B cell (primary cell): ENCODE data around the gene CDC42. TPM values are rescaled to one million over a fixed set of nuclear protein-coding genes. Genes with fewer than 3 reads are reported as not detected.
A peak's percentile ranks its signal among the peaks of the same experiment; 100 is the strongest.
"Not testable (repeated sequence)": the region's sequence is repeated elsewhere in the genome, so short reads cannot be mapped to it uniquely, and the experiment has no call there.

Experiments used
- ATAC-seq: fragments of 200-7000 bp; cut with Tn5 transposase; one replicate; pipeline ENCODE4 v1.10.0; 2021; ENCODE audit warnings: low read depth, mild to moderate bottlenecking, moderate number of reproducible peaks, moderate library complexity
- CTCF ChIA-PET: fragments of 350-600 bp; sonication (Branson Sonifier 250); formaldehyde crosslinking; loops from one replicate; lab custom pipeline; 2021; ENCODE audit warnings: antibody characterized with exemption, inconsistent platforms; lab: Charles Lee
- POLR2A ChIA-PET: fragments of 350-600 bp; sonication (Branson Sonifier 250); formaldehyde crosslinking; loops from one replicate; lab custom pipeline; 2021; ENCODE audit warnings: antibody characterized with exemption; lab: Charles Lee
- DNase-seq: peaks from one replicate; pipeline ENCODE4 v3.0.0; 2013
- H2AFZ ChIP-seq: 2 replicates; pipeline ENCODE4 v1.6.1; 2012; ENCODE audit warnings: mild to moderate bottlenecking, low read depth, low read length; ENCODE audit not compliant: insufficient read depth, poor library complexity, severe bottlenecking
- H3K27ac ChIP-seq, 2 donors: 1 replicate in 1 of 2; 2 replicates in 1 of 2; pipeline ENCODE4 v1.5.1; 2012 to 2013; ENCODE audit warnings: low read length in 2 of 2, mild to moderate bottlenecking in 2 of 2, moderate library complexity in 1 of 2
- H3K27me3 ChIP-seq, 4 experiments: fragments of 200-600 bp in 1 of 4; sonication (generic) in 1 of 4; replicated peaks in 1 of 4; 1 replicate in 2 of 4; 2 replicates in 2 of 4; pipeline versions ENCODE4 v1.6.1 to v1.7.0; 2013 to 2016; ENCODE audit warnings: low read length in 3 of 4, mild to moderate bottlenecking in 2 of 4, mixed read lengths in 1 of 4, moderate library complexity in 1 of 4; ENCODE audit not compliant: insufficient read depth in 4 of 4, control insufficient read depth in 3 of 4; ENCODE audit errors: control extremely low read depth in 1 of 4
- H3K36me3 ChIP-seq, 2 experiments: replicated peaks in 1 of 2; 1 replicate in 1 of 2; 2 replicates in 1 of 2; pipeline versions ENCODE4 v1.6.1 to v1.7.1; 2013; ENCODE audit warnings: low read length in 1 of 2; ENCODE audit not compliant: insufficient read depth in 2 of 2, control insufficient read depth in 1 of 2; ENCODE audit errors: control extremely low read depth in 1 of 2, extremely low read depth in 1 of 2
- H3K4me1 ChIP-seq, 2 donors: fragments of 200-600 bp in 1 of 2; sonication (generic) in 1 of 2; 1 replicate in 1 of 2; 2 replicates in 1 of 2; pipeline versions ENCODE4 v1.5.1 to v1.6.1; 2013 to 2017; ENCODE audit warnings: low read length in 2 of 2; ENCODE audit not compliant: control insufficient read depth in 2 of 2, insufficient read depth in 2 of 2
- H3K4me2 ChIP-seq: replicated peaks from 2 replicates; pipeline ENCODE3; 2012; ENCODE audit warnings: mild to moderate bottlenecking, low read depth, low read length; ENCODE audit not compliant: poor library complexity, severe bottlenecking
- H3K4me3 ChIP-seq, 5 experiments: fragments of 200-600 bp in 1 of 5; sonication (generic) in 1 of 5; 1 replicate in 3 of 5; 2 replicates in 2 of 5; pipeline versions ENCODE4 v1.5.1 to v1.7.0; 2011 to 2016; ENCODE audit warnings: low read length in 4 of 5, mild to moderate bottlenecking in 4 of 5, low read depth in 2 of 5, control low read depth in 1 of 5, moderate library complexity in 1 of 5; ENCODE audit not compliant: insufficient read depth in 1 of 5; ENCODE audit errors: control extremely low read depth in 1 of 5, extremely low read depth in 1 of 5
- H3K79me2 ChIP-seq: fragments of 200-600 bp; sonication (generic); one replicate; pipeline ENCODE4 v1.6.0; 2016; ENCODE audit warnings: low read length; ENCODE audit not compliant: control insufficient read depth, insufficient read depth
- H3K9ac ChIP-seq: fragments of 200-600 bp; sonication (generic); 2 replicates; pipeline ENCODE4 v1.6.1; 2017; ENCODE audit warnings: mild to moderate bottlenecking, low read length, moderate library complexity
- H3K9me3 ChIP-seq, 3 donors: one replicate each; pipeline versions ENCODE4 v1.6.1 to v1.7.1; 2013; ENCODE audit warnings: low read length in 2 of 3; ENCODE audit not compliant: control insufficient read depth in 2 of 3, insufficient read depth in 1 of 3; ENCODE audit errors: control extremely low read depth in 1 of 3
- H4K20me1 ChIP-seq: 2 replicates; pipeline ENCODE4 v1.6.0; 2012; ENCODE audit warnings: mild to moderate bottlenecking, low read length; ENCODE audit not compliant: insufficient read depth, control insufficient read depth, poor library complexity, severe bottlenecking
- H3K27ac Mint-ChIP-seq: one replicate; pipeline ENCODE4 v1.8.0; 2021; ENCODE audit warnings: mixed read lengths
- H3K27me3 Mint-ChIP-seq: one replicate; pipeline ENCODE4 v1.8.0; 2021; ENCODE audit warnings: mixed read lengths
- H3K4me1 Mint-ChIP-seq: one replicate; pipeline ENCODE4 v1.8.0; 2021; ENCODE audit warnings: mixed read lengths
- H3K4me3 Mint-ChIP-seq: one replicate; pipeline ENCODE4 v1.8.0; 2021; ENCODE audit warnings: mixed read lengths
- H3K9me3 Mint-ChIP-seq: one replicate; pipeline ENCODE4 v1.8.0; 2022; ENCODE audit warnings: mixed read lengths; ENCODE audit not compliant: insufficient read depth
- WGBS: methylation state at CpG from one replicate; pipeline ENCODE4 v1.1.5; 2013; ENCODE audit warnings: missing lambda C conversion rate; ENCODE audit not compliant: insufficient coverage; 5-methylcytosine and 5-hydroxymethylcytosine counted together
- intact Hi-C: fragments of 100-400 bp; cut with micrococcal nuclease; formaldehyde crosslinking; loops from one replicate; pipeline ENCODE4 v1.10.0; 2022
- polyA plus RNA-seq: library from polyadenylated mRNA; depleted of rRNA; stranded (reverse); fragments of >200 nt; gene quantifications from 2 replicates; pipeline ENCODE4 v1.2.3, GENCODE V29; 2012
- total RNA-seq, 2 donors: library from RNA; stranded (reverse); fragments of 120-200 nt in 1 of 2; gene quantifications; 1 replicate in 1 of 2; 2 replicates in 1 of 2; pipeline versions ENCODE4 v1.2.3 to v1.2.4, GENCODE V29; 2013 to 2022

Gene CDC42
- total and polyA plus RNA-seq, 2 donors (not counting 1 experiment from before 2014, with no cell fraction given) = 111 to 202 TPM

DNA sequence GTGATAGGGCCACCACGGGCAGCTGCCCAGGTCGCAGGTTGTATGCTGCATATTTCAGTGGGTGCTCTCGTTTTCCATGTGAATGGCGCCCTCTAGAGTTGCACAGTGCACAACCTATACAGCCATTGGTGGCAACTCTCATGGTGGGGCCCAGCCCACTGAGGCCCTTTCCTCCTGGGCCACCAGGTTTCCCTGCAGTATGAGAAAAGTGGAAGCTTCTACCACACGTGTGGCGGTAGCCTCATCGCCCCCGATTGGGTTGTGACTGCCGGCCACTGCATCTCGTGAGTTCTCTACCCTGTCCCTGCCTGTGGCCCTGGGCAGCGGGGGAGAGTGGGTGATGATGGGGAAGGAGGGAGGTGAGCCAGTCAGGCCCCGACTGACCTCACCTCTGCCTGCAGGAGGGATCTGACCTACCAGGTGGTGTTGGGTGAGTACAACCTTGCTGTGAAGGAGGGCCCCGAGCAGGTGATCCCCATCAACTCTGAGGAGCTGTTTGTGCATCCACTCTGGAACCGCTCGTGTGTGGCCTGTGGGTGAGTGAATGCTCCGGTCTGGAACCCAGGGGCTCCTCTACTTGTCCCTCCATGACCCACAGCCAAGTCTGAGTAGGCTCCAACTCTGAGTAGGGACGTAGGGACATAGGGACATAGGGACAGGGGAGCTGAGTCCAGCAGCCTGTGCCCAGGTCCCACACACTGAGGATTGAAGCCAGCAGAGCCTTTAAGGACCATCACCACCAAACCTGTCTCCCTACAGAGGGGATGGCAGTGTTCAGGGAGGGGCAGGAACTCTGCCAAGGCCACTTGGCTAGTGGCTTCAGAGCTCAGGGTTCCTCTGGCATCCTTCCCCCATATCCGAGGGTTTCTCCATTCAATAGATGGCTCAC lies 47.0 kb upstream of the CDC42 start:
- H3K4me2 ChIP-seq, H3K27me3 Mint-ChIP-seq, H3K79me2 ChIP-seq, H4K20me1 ChIP-seq, POLR2A ChIA-PET, H3K36me3 ChIP-seq, H3K9me3 ChIP-seq, H3K4me3 ChIP-seq, H3K27ac ChIP-seq, H3K4me1 Mint-ChIP-seq, H3K9me3 Mint-ChIP-seq, CTCF ChIA-PET, H2AFZ ChIP-seq, intact Hi-C loops, H3K4me3 Mint-ChIP-seq, H3K4me1 ChIP-seq, H3K9ac ChIP-seq, H3K27ac Mint-ChIP-seq, H3K27me3 ChIP-seq: not testable (repeated sequence)
- peak; percentile 17 for ATAC-seq
- 79% methylated on average over 10 of the region's 18 CpGs for WGBS
- DNase-seq = peak; percentile 10

DNA sequence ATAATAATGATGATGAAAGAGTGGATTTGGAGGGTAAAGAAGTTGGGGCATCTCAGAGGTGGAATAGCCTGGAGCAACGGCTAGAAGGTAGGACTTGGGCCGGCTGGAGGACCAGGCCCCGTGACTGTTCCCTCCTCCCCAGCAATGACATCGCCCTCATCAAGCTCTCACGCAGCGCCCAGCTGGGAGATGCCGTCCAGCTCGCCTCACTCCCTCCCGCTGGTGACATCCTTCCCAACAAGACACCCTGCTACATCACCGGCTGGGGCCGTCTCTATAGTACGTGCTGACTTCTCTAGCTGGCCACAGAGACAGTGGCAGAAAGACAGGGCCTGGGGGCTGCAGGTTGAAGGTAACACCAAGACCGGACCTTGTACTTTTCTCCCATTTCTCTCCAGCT lies 45.8 kb upstream of the CDC42 start:
- H3K79me2 ChIP-seq, ATAC-seq, H3K4me1 Mint-ChIP-seq, H3K9me3 Mint-ChIP-seq, H3K4me3 Mint-ChIP-seq, H3K4me1 ChIP-seq, H3K27me3 ChIP-seq, H3K4me2 ChIP-seq, intact Hi-C loops, POLR2A ChIA-PET, H3K9ac ChIP-seq, DNase-seq, H4K20me1 ChIP-seq, H3K4me3 ChIP-seq, H2AFZ ChIP-seq, H3K36me3 ChIP-seq, H3K27ac Mint-ChIP-seq, H3K9me3 ChIP-seq, H3K27ac ChIP-seq, H3K27me3 Mint-ChIP-seq, CTCF ChIA-PET: not testable (repeated sequence)
- 100% methylated on average over 3 of the region's 13 CpGs for WGBS

DNA sequence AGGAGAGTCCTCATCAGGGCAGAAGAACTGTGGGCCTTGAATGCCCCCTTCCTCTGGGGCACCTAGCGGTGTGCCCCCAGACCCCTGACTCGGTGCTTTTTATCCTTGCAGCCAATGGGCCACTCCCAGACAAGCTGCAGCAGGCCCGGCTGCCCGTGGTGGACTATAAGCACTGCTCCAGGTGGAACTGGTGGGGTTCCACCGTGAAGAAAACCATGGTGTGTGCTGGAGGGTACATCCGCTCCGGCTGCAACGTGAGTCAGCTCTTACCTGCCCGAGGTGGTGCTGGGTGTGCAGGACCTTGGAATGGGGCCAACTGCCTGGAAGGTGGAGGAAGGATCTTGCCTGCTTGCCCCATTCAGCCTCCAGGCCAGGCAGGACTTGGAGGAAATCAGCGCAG lies 45.2 kb upstream of the CDC42 start:
- H3K27ac ChIP-seq, H3K9me3 ChIP-seq, H4K20me1 ChIP-seq, H2AFZ ChIP-seq, intact Hi-C loops, H3K4me3 Mint-ChIP-seq, H3K4me1 ChIP-seq, ATAC-seq, H3K27ac Mint-ChIP-seq, H3K4me2 ChIP-seq, H3K27me3 Mint-ChIP-seq, H3K36me3 ChIP-seq, POLR2A ChIA-PET, H3K79me2 ChIP-seq, H3K27me3 ChIP-seq, H3K9me3 Mint-ChIP-seq, H3K9ac ChIP-seq, H3K4me3 ChIP-seq, H3K4me1 Mint-ChIP-seq: not testable (repeated sequence)
- 95% methylated on average over 4 of the region's 10 CpGs for WGBS
- peak; percentile 1 for DNase-seq
- CTCF ChIA-PET = interaction anchor here (0.6 kb wide), 1 partner anchor 737 kb away, joined by 3 read pairs; no protein-coding TSS in a partner anchor

DNA sequence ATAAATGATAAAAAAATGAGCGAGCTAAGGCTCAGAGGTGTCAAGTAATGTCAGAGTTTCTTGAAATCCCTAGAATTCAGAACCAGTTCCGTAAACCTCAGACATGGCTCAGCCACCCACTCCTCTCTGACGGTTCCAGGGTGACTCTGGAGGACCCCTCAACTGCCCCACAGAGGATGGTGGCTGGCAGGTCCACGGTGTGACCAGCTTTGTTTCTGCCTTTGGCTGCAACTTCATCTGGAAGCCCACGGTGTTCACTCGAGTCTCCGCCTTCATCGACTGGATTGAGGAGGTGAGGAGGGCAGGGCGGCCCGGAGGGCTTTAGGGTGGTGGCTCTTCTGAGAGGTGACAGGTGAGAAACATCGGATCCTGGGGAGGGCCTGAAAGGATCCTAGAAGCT lies 42.9 kb upstream of the CDC42 start:
- H3K9ac ChIP-seq, H3K4me1 ChIP-seq, H3K4me3 Mint-ChIP-seq, H3K4me2 ChIP-seq, H3K9me3 Mint-ChIP-seq, H2AFZ ChIP-seq, ATAC-seq, CTCF ChIA-PET, H3K27ac Mint-ChIP-seq, H3K27me3 Mint-ChIP-seq, H3K4me1 Mint-ChIP-seq, H3K36me3 ChIP-seq, DNase-seq, POLR2A ChIA-PET, H3K4me3 ChIP-seq, H3K27ac ChIP-seq, H3K27me3 ChIP-seq, H3K79me2 ChIP-seq, intact Hi-C loops, H4K20me1 ChIP-seq, H3K9me3 ChIP-seq: not testable (repeated sequence)
- WGBS = 88% methylated on average over 2 of the region's 11 CpGs
